Bronchial epithelial cell (primary cell): ENCODE measurements around the gene BTBD2. TPM values are rescaled to one million over a fixed set of nuclear protein-coding genes. Genes with fewer than 3 reads are reported as not detected.

Source experiments
- DNase-seq: peaks from one replicate; pipeline ENCODE4 v3.0.0-alpha.2; 2010; ENCODE audit warnings: low read depth
- FAIRE-seq: peaks from 2 replicates; lab custom pipeline; 2011; peaks lifted over from hg19 to GRCh38; lab: Jason Lieb, UNC
- H3K27me3 ChIP-seq: 2 replicates; pipeline ENCODE4 v1.5.1; 2011; ENCODE audit warnings: low read length; ENCODE audit not compliant: control insufficient read depth, insufficient read depth
- H3K36me3 ChIP-seq: 2 replicates; pipeline ENCODE4 v1.5.1; 2011; ENCODE audit warnings: low read length; ENCODE audit not compliant: control insufficient read depth, insufficient read depth
- H3K4me3 ChIP-seq: 2 replicates; pipeline ENCODE4 v1.5.1; 2011; ENCODE audit warnings: mild to moderate bottlenecking, low read depth, low read length, control low read depth
- CTCF ChIP-seq: IDR thresholded peaks from 2 replicates; pipeline ENCODE4 v1.5.1; 2011; ENCODE audit warnings: mild to moderate bottlenecking, moderate library complexity, low read length, control low read depth, inconsistent platforms; ENCODE audit not compliant: insufficient read depth, severe bottlenecking
- total RNA-seq: library from RNA; depleted of rRNA; stranded (reverse); fragments of >200 nt; gene quantifications from 2 replicates; pipeline ENCODE4 v1.2.1, GENCODE V29; 2014

The BTBD2 gene
- total RNA-seq, 1 donor from 2014 or later, result 23.2 TPM

DNA sequence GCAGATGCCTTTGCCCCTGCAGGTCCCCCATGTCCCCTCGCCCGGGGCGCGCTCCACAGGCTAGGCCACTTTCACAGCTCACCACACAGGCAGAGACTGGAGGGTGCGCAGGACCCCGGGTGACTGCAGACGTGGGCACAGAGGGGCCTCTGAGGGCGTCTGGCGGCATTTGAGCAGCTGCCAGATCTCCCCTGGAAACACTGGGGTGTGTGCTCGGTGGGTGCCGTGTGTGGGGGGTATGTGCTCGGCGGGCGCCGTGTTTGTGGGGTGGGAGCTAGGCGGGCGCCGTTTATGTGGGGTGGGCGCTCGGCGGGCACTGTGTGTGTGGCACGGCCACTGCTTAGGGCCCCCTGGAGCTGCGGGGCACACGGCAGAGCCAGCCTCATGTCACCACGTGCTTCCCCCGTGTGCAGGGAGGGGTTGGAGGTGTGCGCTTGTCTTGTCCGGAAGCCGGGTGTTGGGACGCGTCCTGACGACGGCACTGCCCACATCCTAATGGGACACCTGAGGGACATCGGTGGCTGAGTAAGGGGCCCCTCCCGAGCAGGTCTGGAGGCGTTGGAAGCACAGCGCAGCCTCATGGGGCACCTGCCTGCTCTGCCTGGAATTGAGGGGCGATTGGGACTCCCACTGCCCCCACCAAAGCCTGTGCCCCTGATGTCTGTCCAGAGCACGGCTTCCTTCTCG lies 57.8 kb downstream of the BTBD2 start:
- H3K36me3 ChIP-seq, result peaks cover 12% of the 10 kb centered on the region
- DNase-seq (no peak), FAIRE-seq (no peak)
- H3K4me3 ChIP-seq, result no peak overlapping the region
- TF ChIP-seq CTCF, result no peak
- no peaks in the 10 kb centered on the region for H3K27me3 ChIP-seq

- peaks cover 11% of the 10 kb centered on the region for H3K36me3 ChIP-seq
- TF ChIP-seq CTCF, result no peak
- no peak for DNase-seq
- no peaks in the 10 kb centered on the region for H3K27me3 ChIP-seq
- H3K4me3 ChIP-seq, result no peak overlapping the region
- no peak for FAIRE-seq
Measured at GRCh38 chr19:1956868-1957492, 58.5 kb downstream of the BTBD2 start.

DNA sequence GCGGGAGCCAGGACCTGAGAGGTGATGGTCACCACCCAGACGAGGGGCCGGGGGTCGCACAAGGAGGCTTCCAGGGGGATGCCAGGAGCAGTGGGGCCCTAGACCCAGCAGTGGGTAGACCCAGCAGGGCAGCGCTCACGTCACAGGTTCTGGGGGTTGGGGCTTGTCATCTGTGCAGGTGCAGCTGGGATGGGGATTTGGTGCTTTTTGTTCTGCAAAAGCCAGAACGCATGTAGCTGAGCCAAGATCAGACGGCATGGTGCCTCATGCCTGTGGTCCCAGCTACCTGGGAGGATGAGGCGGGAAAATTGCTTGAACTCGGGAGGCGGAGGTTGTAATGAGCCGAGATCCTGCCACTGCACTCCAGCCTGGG lies 59.4 kb downstream of the BTBD2 start:
- TF ChIP-seq CTCF, result no peak
- DNase-seq (no peak), FAIRE-seq (no peak)
- Histone ChIP-seq H3K27me3 (no peaks in the 10 kb centered on the region), H3K4me3 (no peak overlapping the region), H3K36me3 (peaks cover 9% of the 10 kb centered on the region)

DNA sequence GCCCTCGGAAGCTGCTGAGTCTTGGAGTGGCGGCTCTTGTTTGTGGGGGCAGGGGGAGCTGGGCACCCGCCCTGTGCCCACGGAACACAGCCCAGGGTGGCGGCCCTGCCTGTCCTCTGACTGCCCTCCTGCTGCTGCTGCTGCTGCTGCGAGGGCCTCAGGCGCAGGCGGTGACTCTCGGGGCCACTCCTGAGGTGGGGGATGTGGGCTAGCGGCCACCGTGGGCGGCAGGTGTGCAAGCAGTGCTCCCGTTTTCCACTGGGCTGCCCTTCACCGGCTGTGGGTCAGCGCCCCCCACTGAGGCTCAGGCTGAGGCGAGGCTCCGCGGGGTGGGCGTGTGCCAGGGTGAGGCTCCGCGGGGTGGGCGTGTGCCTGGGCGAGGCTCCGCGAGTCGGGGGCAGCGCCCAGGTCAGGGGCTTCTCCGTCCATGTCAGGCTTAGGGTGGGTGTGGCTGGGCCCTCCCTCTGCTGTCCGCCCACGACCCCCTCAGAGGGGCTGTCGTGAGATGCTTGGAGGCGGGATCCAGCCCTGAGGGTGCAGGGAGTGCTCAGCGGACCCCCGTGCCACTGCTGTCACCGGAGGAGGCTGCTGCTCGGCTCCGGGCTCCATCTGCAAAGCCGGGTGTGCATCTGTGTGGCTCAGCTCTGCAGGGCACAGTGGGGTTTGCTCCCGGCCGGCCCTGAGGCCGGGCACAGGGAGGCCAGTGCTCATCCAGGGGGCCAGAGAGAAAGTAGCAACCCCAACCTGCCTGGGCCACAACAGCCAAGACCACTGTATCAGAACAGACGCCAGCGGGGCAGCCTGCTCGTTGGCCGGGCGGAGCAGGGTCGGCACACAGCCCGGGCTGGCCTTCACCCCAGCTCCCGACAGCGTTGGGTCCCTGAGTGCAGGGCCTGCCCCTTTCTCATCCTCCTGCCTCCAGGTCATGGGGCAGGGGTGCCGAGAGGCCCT lies 60.1 kb downstream of the BTBD2 start:
- Histone ChIP-seq H3K36me3 (peaks cover 9% of the 10 kb centered on the region), H3K27me3 (no peaks in the 10 kb centered on the region), H3K4me3 (no peak overlapping the region)
- no peak for FAIRE-seq
- TF ChIP-seq CTCF, result no peak
- DNase-seq, result no peak

GRCh38 chr19:1954532-1954933 lies 61.0 kb downstream of the BTBD2 start:
- H3K27me3 ChIP-seq, result no peaks in the 10 kb centered on the region
- H3K4me3 ChIP-seq, result no peak overlapping the region
- DNase-seq, result no peak
- no peak for TF ChIP-seq CTCF
- H3K36me3 ChIP-seq, result peaks cover 12% of the 10 kb centered on the region
- FAIRE-seq, result no peak
